ENCODE data around the gene CPZ.

GRCh38 chr4:8610858-8611616 lies 18.5 kb downstream of the CPZ start:
- TF ChIP-seq CEBPB (IDR thresholded peaks at IDR 0.05; ENCODE audit: low read depth, low read length), result no peak
- no peak for TF ChIP-seq POLR2A (IDR thresholded peaks at IDR 0.05; ENCODE audit: low read depth, low read length)
- no peak for TF ChIP-seq BHLHE40 (IDR thresholded peaks at IDR 0.05; ENCODE audit: low read depth, low read length)
- no peak for TF ChIP-seq CTCF (conservative IDR thresholded peaks at IDR 0.05; ENCODE audit: low read depth, low read length)
- TF ChIP-seq ELK1 (IDR thresholded peaks at IDR 0.05; ENCODE audit: borderline replicate concordance, low read depth, low read length), result no peak
- no peak for TF ChIP-seq RCOR1 (IDR thresholded peaks at IDR 0.05; ENCODE audit: insufficient replicate concordance, low read length)
- TF ChIP-seq RAD21 (IDR thresholded peaks at IDR 0.05; ENCODE audit: low read length), result no peak
- TF ChIP-seq RFX5 (IDR thresholded peaks at IDR 0.05; ENCODE audit: low read depth, low read length), result no peak
- no peak for TF ChIP-seq NFE2L2 (IDR thresholded peaks at IDR 0.05; ENCODE audit: low read depth, low read length)
- no peak for TF ChIP-seq MAFK (IDR thresholded peaks at IDR 0.05; ENCODE audit: low read depth, low read length)
